ENCODE results near the gene LBHD1.
"Not testable (repeated sequence)": the region's sequence is repeated elsewhere in the genome, so short reads cannot be mapped to it uniquely, and the experiment has no call there.

Gene LBHD1

GRCh38 chr11:62693624-62694023 lies 21.6 kb upstream of the LBHD1 start:
- not testable (repeated sequence) for DNase-seq (ENCODE audit: low read depth in 2 of 2)

GRCh38 chr11:62689421-62690183 lies 17.5 kb upstream of the LBHD1 start, which contains the start of gene LRRN4CL:
Gene LRRN4CL (minus strand): TSS chr11:62689530. CDS start chr11:62688508, 1,022 bp downstream.
- peak; percentile 97 for DNase-seq (ENCODE audit: low read depth in 2 of 2)

GRCh38 chr11:62688491-62688890 lies 16.4 kb upstream of the LBHD1 start:
- no peak for DNase-seq (ENCODE audit: low read depth in 2 of 2)

- DNase-seq (ENCODE audit: low read depth in 2 of 2), result no peak
Measured at GRCh38 chr11:62687508-62688396, 15.7 kb upstream of the LBHD1 start.

GRCh38 chr11:62682518-62682917 lies 10.5 kb upstream of the LBHD1 start:
- DNase-seq (ENCODE audit: low read depth in 2 of 2), result no peak

- DNase-seq (ENCODE audit: low read depth in 2 of 2), result peak in 1 of 2 experiments; percentile 56
Measured at GRCh38 chr11:62680825-62681240, 8.8 kb upstream of the LBHD1 start.

GRCh38 chr11:62678770-62679696 lies 7.0 kb upstream of the LBHD1 start, which contains the start of gene UBXN1:
Gene UBXN1 (minus strand): TSS chr11:62679073. CDS start chr11:62678923, 150 bp downstream.
- DNase-seq (ENCODE audit: low read depth in 2 of 2), result peak; percentile 75 to 84

GRCh38 chr11:62678433-62678769 lies 6.3 kb upstream of the LBHD1 start:
- no peak for DNase-seq (ENCODE audit: low read depth in 2 of 2)

- no peak for DNase-seq (ENCODE audit: low read depth in 2 of 2)
Measured at GRCh38 chr11:62677714-62678113, 5.6 kb upstream of the LBHD1 start.

- DNase-seq (ENCODE audit: low read depth in 2 of 2), result no peak
Measured at GRCh38 chr11:62677156-62677555, 5.1 kb upstream of the LBHD1 start.

- no peak for DNase-seq (ENCODE audit: low read depth in 2 of 2)
Measured at GRCh38 chr11:62676698-62677097, 4.6 kb upstream of the LBHD1 start.

- not testable (repeated sequence) for DNase-seq (ENCODE audit: low read depth in 2 of 2)
Measured at GRCh38 chr11:62675415-62675814, 3.3 kb upstream of the LBHD1 start.

- DNase-seq (ENCODE audit: low read depth in 2 of 2), result no peak
Measured at GRCh38 chr11:62673196-62673525, 1.1 kb upstream of the LBHD1 start.

GRCh38 chr11:62671236-62671607 lies 845 bp downstream of the LBHD1 start:
- peak in 1 of 2 experiments; percentile 70 for DNase-seq (ENCODE audit: low read depth in 2 of 2)

GRCh38 chr11:62669420-62670161 lies 2.5 kb downstream of the LBHD1 start:
- no peak for DNase-seq (ENCODE audit: low read depth in 2 of 2)

GRCh38 chr11:62667460-62667859 lies 4.6 kb downstream of the LBHD1 start:
- no peak for DNase-seq (ENCODE audit: low read depth in 2 of 2)

- no peak for DNase-seq (ENCODE audit: low read depth in 2 of 2)
Measured at GRCh38 chr11:62666259-62666926, 5.7 kb downstream of the LBHD1 start.

GRCh38 chr11:62665599-62666258 lies 6.3 kb downstream of the LBHD1 start:
- DNase-seq (ENCODE audit: low read depth in 2 of 2), result no peak

- peak; percentile 83 to 85 for DNase-seq (ENCODE audit: low read depth in 2 of 2)
Measured at GRCh38 chr11:62665075-62665598, 6.9 kb downstream of the LBHD1 start, which contains the start of the genes C11orf98 and CSKMT. Gene C11orf98 (minus strand): TSS chr11:62665210. CDS start chr11:62665169, 41 bp downstream. Gene CSKMT (plus strand): TSS chr11:62665312. CDS start chr11:62665880, 568 bp downstream.
